ENCODE data around the gene ZFPM1. TPM values are rescaled to one million over a fixed set of nuclear protein-coding genes. Genes with fewer than 3 reads are reported as not detected.

ZFPM1 gene
- total RNA-seq, 1 donor from 2014 or later = 5.7 TPM

GRCh38 chr16:88582912-88583575 lies 130.0 kb downstream of the ZFPM1 start:
- no peak overlapping the region for H3K27ac ChIP-seq (replicated peaks)
- no peaks in the 10 kb centered on the region for H3K9me3 ChIP-seq (replicated peaks)
- peaks cover 65% of the 10 kb centered on the region for H3K36me3 ChIP-seq
- no peak overlapping the region for H3K4me3 ChIP-seq
- no peak for TF ChIP-seq CTCF (IDR thresholded peaks at IDR 0.05; ENCODE audit: borderline replicate concordance)
- intact Hi-C loops (cut with micrococcal nuclease) = no loop called here
- no peak for DNase-seq
- no peaks in the 10 kb centered on the region for H3K27me3 ChIP-seq (ENCODE audit: low read depth)
- H3K4me1 ChIP-seq = peaks cover 11% of the 10 kb centered on the region

- H3K9me3 ChIP-seq (replicated peaks) = no peaks in the 10 kb centered on the region
- peaks cover 64% of the 10 kb centered on the region for H3K36me3 ChIP-seq
- H3K4me3 ChIP-seq = no peak overlapping the region
- no peak for DNase-seq
- H3K27ac ChIP-seq (replicated peaks) = no peak overlapping the region
- intact Hi-C loops (cut with micrococcal nuclease) = no loop called here
- H3K27me3 ChIP-seq (ENCODE audit: low read depth) = no peaks in the 10 kb centered on the region
- no peak for TF ChIP-seq CTCF (IDR thresholded peaks at IDR 0.05; ENCODE audit: borderline replicate concordance)
- peaks cover 11% of the 10 kb centered on the region for H3K4me1 ChIP-seq
Observed at GRCh38 chr16:88584676-88585075, 131.6 kb downstream of the ZFPM1 start.

- no peak overlapping the region for H3K27ac ChIP-seq (replicated peaks)
- H3K9me3 ChIP-seq (replicated peaks) = no peaks in the 10 kb centered on the region
- peaks cover 69% of the 10 kb centered on the region for H3K36me3 ChIP-seq
- TF ChIP-seq CTCF (IDR thresholded peaks at IDR 0.05; ENCODE audit: borderline replicate concordance) = no peak
- H3K4me3 ChIP-seq = no peak overlapping the region
- intact Hi-C loops (cut with micrococcal nuclease) = no loop called here
- no peaks in the 10 kb centered on the region for H3K27me3 ChIP-seq (ENCODE audit: low read depth)
- DNase-seq = no peak
- H3K4me1 ChIP-seq = peaks cover 11% of the 10 kb centered on the region
Observed at GRCh38 chr16:88585269-88585668, 132.2 kb downstream of the ZFPM1 start.

- peaks cover 11% of the 10 kb centered on the region for H3K4me1 ChIP-seq
- intact Hi-C loops (cut with micrococcal nuclease) = no loop called here
- H3K36me3 ChIP-seq = peaks cover 64% of the 10 kb centered on the region
- DNase-seq = no peak
- no peak overlapping the region for H3K27ac ChIP-seq (replicated peaks)
- no peak overlapping the region for H3K4me3 ChIP-seq
- TF ChIP-seq CTCF (IDR thresholded peaks at IDR 0.05; ENCODE audit: borderline replicate concordance) = no peak
- H3K27me3 ChIP-seq (ENCODE audit: low read depth) = no peaks in the 10 kb centered on the region
- no peaks in the 10 kb centered on the region for H3K9me3 ChIP-seq (replicated peaks)
Observed at GRCh38 chr16:88585927-88586581, 133.0 kb downstream of the ZFPM1 start.

Small RNA genes within 50 kb of the gene (microRNA-seq; reads per million reads assigned to microRNA genes)
- gene MIR5189 = not detected

Other genes starting within 250 kb of the ZFPM1 start
- gene ZNF469, start 70.3 kb upstream of the ZFPM1 start, total RNA-seq = 0.74 TPM
- 21.3 TPM for gene ZC3H18, start 117.1 kb downstream of the ZFPM1 start, total RNA-seq
- not detected for gene IL17C, start 185.3 kb downstream of the ZFPM1 start, total RNA-seq
- 42.6 TPM for gene CYBA, start 197.8 kb downstream of the ZFPM1 start, total RNA-seq
- gene MVD, start 209.8 kb downstream of the ZFPM1 start, total RNA-seq = 25.3 TPM
- 3.1 TPM for gene SNAI3, start 233.2 kb downstream of the ZFPM1 start, total RNA-seq